BJ (cell line): ENCODE results near the gene CGB3. TPM values are rescaled to one million over a fixed set of nuclear protein-coding genes. Genes with fewer than 3 reads are reported as not detected.

ENCODE experiments used
- CTCF ChIA-PET: fragments of 350-600 bp; formaldehyde crosslinking; extraction: SDS; loops from one replicate; lab custom pipeline; 2021; ENCODE audit warnings: antibody characterized with exemption, inconsistent platforms; lab: Yijun Ruan, JAX
- POLR2A ChIA-PET: fragments of 300-600 bp; sonication (Branson Sonifier 250); formaldehyde crosslinking; extraction: SDS; loops from one replicate; lab custom pipeline; 2021; ENCODE audit warnings: antibody characterized with exemption; lab: Charles Lee
- DNase-seq: peaks from one replicate; pipeline ENCODE4 v3.0.0-alpha.2; 2011; ENCODE audit warnings: low read depth
- H3K27me3 ChIP-seq: 2 replicates; pipeline ENCODE4 v1.6.0; 2011; ENCODE audit warnings: low read length; ENCODE audit not compliant: control insufficient read depth, insufficient read depth
- H3K36me3 ChIP-seq: 2 replicates; pipeline ENCODE4 v1.5.1; 2011; ENCODE audit warnings: low read length; ENCODE audit not compliant: control insufficient read depth, insufficient read depth
- H3K4me3 ChIP-seq: 2 replicates; pipeline ENCODE4 v1.5.1; 2011; ENCODE audit warnings: low read depth, mild to moderate bottlenecking, control low read depth, low read length
- polyA plus RNA-seq: library from polyadenylated mRNA; depleted of rRNA; stranded (reverse); fragments of >200 nt; gene quantifications from 2 replicates; pipeline ENCODE4 v1.2.3, GENCODE V29; 2011
- TF ChIP-seq, protein P1 (sequence below): IDR thresholded peaks from 2 replicates; pipeline ENCODE4 v1.5.1; 2011; ENCODE audit warnings: low read depth, mild to moderate bottlenecking, control low read depth, inconsistent platforms, low read length, moderate library complexity; ENCODE audit not compliant: insufficient read depth

The CGB3 gene
- polyA plus RNA-seq, 1 experiment = not detected

- TF ChIP-seq, protein P1, sequence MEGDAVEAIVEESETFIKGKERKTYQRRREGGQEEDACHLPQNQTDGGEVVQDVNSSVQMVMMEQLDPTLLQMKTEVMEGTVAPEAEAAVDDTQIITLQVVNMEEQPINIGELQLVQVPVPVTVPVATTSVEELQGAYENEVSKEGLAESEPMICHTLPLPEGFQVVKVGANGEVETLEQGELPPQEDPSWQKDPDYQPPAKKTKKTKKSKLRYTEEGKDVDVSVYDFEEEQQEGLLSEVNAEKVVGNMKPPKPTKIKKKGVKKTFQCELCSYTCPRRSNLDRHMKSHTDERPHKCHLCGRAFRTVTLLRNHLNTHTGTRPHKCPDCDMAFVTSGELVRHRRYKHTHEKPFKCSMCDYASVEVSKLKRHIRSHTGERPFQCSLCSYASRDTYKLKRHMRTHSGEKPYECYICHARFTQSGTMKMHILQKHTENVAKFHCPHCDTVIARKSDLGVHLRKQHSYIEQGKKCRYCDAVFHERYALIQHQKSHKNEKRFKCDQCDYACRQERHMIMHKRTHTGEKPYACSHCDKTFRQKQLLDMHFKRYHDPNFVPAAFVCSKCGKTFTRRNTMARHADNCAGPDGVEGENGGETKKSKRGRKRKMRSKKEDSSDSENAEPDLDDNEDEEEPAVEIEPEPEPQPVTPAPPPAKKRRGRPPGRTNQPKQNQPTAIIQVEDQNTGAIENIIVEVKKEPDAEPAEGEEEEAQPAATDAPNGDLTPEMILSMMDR = peak; percentile 99
- peak; percentile 98 for DNase-seq
- Histone ChIP-seq H3K36me3 (peaks cover 16% of the 10 kb centered on the region), H3K27me3 (no peaks in the 10 kb centered on the region), H3K4me3 (peak within 1 kb of the TSS; percentile 94)
- ChIA-PET CTCF (interaction anchor here (0.6 to 2.7 kb wide), 27 partner anchors 8 to 268 kb away, joined by 3 to 44 read pairs (median 4); partner anchors contain the start of gene HSD17B14), POLR2A (interaction anchor here (0.6 to 1.8 kb wide), 6 partner anchors 26 to 1232 kb away, joined by 3 to 6 read pairs (median 3); partner anchors contain the start of genes CGB7 and NUCB1)
Observed at GRCh38 chr19:48993175-48994034, 30.7 kb downstream of the CGB3 start, which contains the start of the genes GYS1 and RUVBL2. GYS1 (minus strand) TSS chr19:48993309; CDS start chr19:48993112, 197 bp downstream. RUVBL2 (plus strand) TSS chr19:48993887; CDS start chr19:48993912, 25 bp downstream.

DNA sequence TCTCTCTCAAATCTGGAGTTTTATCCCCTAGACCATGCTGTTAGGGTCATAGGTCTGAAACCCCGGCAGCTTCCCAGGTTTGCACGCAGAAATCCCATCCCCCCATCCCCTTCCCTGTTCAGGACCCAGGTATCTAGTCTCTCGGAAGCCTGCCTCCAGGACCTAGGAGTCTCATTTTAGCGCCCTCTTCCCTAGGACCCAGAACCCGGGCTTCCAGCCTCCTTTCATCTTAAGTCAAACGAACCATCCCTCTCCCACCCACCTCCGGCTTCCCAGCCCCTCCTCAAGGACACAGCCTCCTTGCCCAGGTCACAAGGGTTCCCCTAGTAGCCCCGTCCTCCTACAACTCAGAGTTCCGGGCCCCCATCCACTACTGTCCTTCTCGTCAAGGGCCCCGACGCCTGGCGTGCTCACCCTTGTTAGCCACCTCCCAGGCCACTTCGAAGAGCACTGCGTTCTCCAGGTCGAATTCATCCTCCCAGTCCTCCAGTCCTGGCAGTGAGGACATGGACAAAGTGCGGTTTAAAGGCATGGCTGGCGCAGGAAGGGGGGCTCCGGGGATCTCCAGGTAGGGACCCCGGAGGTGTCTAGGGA, 31.5 kb downstream of the CGB3 start:
- POLR2A ChIA-PET = interaction anchor here (0.5 to 1.8 kb wide), 4 partner anchors 14 to 64 kb away, joined by 3 to 6 read pairs (median 4); partner anchors contain the start of gene CGB7
- DNase-seq = no peak
- H3K36me3 ChIP-seq = peaks cover 20% of the 10 kb centered on the region
- CTCF ChIA-PET = interaction anchor here (0.8 to 2.7 kb wide), 19 partner anchors 11 to 205 kb away, joined by 3 to 44 read pairs (median 4); partner anchors contain the start of gene HSD17B14
- TF ChIP-seq, protein P1 = no peak
- no peaks in the 10 kb centered on the region for H3K27me3 ChIP-seq
- H3K4me3 ChIP-seq = peak overlapping the region; percentile 94

DNA sequence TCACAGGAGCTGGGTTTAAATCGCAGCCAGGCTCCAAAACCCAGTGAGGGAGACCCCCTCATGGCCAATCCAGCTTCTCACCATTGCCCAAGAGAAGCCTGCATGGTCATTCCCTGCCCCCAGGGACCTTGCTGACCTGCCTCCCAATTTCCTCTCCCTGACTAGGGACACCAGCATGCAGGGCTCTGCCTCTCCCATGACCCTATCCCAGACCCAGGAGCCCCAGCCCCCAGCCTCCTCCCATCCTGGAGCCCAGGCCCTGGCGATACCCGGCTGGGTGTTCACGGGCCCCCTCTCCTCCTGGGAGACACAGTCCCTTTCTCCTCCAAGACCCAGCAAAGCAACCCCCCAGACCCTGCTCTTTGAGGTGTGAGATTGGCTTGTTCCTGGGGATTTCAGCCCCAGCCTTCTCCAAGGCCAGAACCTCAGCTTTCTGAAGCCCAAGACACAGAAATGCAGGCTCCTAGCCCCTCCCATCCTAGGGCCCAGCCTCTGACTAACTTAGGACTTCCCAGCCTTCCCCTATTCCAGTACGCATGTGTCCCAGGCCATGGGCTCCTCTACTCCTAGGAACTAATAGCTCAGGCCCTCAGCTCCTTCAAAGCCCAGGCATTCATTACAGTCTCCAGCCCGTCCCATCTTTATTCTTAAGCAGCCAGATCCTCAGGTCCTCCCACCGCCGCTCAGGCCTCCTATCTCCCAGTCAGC, 32.1 kb downstream of the CGB3 start:
- no peaks in the 10 kb centered on the region for H3K27me3 ChIP-seq
- H3K4me3 ChIP-seq = peak overlapping the region; percentile 94
- ChIA-PET POLR2A (interaction anchor here (0.5 to 0.6 kb wide), 5 partner anchors 13 to 176 kb away, joined by 4 to 10 read pairs (median 9); no protein-coding TSS in a partner anchor), CTCF (interaction anchor here (0.6 to 2.7 kb wide), 11 partner anchors 11 to 204 kb away, joined by 3 to 44 read pairs (median 4); no protein-coding TSS in a partner anchor)
- TF ChIP-seq, protein P1 = no peak
- DNase-seq = no peak
- peaks cover 23% of the 10 kb centered on the region for H3K36me3 ChIP-seq

GRCh38 chr19:48991011-48991609, 33.0 kb downstream of the CGB3 start:
- TF ChIP-seq, protein P1 = no peak
- Histone ChIP-seq H3K27me3 (no peaks in the 10 kb centered on the region), H3K36me3 (peaks cover 25% of the 10 kb centered on the region), H3K4me3 (peak overlapping the region; percentile 94)
- ChIA-PET CTCF (interaction anchor here (1.2 to 2.7 kb wide), 4 partner anchors 10 to 203 kb away, joined by 3 to 44 read pairs (median 6); no protein-coding TSS in a partner anchor), POLR2A (interaction anchor here (0.6 kb wide), 1 partner anchor 539 kb away, joined by 10 read pairs; no protein-coding TSS in a partner anchor)
- no peak for DNase-seq
